ENCODE data around the gene RIMS4.

GRCh38 chr20:44736170-44737021 lies 74.0 kb downstream of the RIMS4 start:
- TF ChIP-seq CTCF (IDR thresholded peaks at IDR 0.05) (no peak), EP300 (IDR thresholded peaks at IDR 0.05; ENCODE audit: low read depth) (no peak), POLR2A (IDR thresholded peaks at IDR 0.05) (no peak), POLR2AphosphoS5 (IDR thresholded peaks at IDR 0.05) (peak in 1 of 3 donors; percentile 46)
